H1 (cell line): ENCODE measurements around the gene MROH2A.

Source experiments
- HDAC6 ChIP-seq: IDR thresholded peaks from one replicate; pipeline ENCODE4 v1.7.1; 2012; ENCODE audit warnings: low read depth, mild to moderate bottlenecking, inconsistent platforms, low read length, moderate library complexity
- KDM1A ChIP-seq: fragments of 200-600, 300-600 bp; sonication (generic); IDR thresholded peaks from 2 replicates; pipeline ENCODE4 v1.7.1; 2016; ENCODE audit warnings: mild to moderate bottlenecking, low read length, borderline replicate concordance
- NRF1 ChIP-seq: IDR thresholded peaks from 2 replicates; pipeline ENCODE4 v1.6.1; 2011; ENCODE audit warnings: mild to moderate bottlenecking, low read depth, low read length, improper control_type of control experiment
- SIN3A ChIP-seq, 2 experiments: IDR thresholded peaks in 1 of 2; conservative IDR thresholded peaks in 1 of 2; 2 replicates each; pipeline ENCODE4 v1.6.1; 2011 to 2012; ENCODE audit warnings: low read length in 2 of 2, improper control_type of control experiment in 1 of 2, low read depth in 1 of 2, mild to moderate bottlenecking in 1 of 2
- TAF1 ChIP-seq: IDR thresholded peaks from 2 replicates; pipeline ENCODE4 v1.6.1; 2011; ENCODE audit warnings: mild to moderate bottlenecking, low read depth, low read length
- YY1 ChIP-seq: IDR thresholded peaks from 2 replicates; pipeline ENCODE4 v1.6.1; 2011; ENCODE audit warnings: low read depth, mild to moderate bottlenecking, low read length
- TF ChIP-seq, protein P1 (sequence below): IDR thresholded peaks from 2 replicates; pipeline ENCODE4 v1.6.1; 2011; ENCODE audit warnings: low read length, improper control_type of control experiment
- TF ChIP-seq, protein P2 (sequence below), 3 experiments: IDR thresholded peaks; 1 replicate in 2 of 3; 2 replicates in 1 of 3; pipeline versions ENCODE4 v1.5.1 to v1.6.1; 2011; ENCODE audit warnings: low read length in 3 of 3, mild to moderate bottlenecking in 3 of 3, inconsistent platforms in 2 of 3, low read depth in 1 of 3, moderate library complexity in 1 of 3; ENCODE audit not compliant: insufficient read depth in 1 of 3; ENCODE audit errors: control extremely low read depth in 1 of 3

DNA sequence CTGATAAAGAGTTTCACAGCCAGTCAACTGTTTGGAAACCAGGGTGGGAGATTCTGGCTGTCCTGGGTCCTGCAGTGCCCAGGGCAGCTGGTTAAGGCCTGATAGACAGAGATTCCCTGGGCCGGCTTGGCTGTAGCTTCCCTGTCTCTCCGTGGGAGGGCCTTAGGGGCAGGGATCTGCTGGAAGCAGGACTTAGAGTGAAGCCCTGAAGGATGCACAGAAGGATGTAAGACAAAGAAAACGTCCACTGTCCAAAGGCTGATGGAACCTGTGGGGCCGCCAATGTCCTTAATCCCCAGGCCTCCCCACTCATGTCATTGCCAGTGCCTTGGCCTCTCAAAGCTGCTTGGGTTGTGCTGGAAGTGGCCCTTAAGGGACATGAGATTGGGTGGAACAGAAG lies 33.0 kb downstream of the MROH2A start:
- TF ChIP-seq, protein P1, sequence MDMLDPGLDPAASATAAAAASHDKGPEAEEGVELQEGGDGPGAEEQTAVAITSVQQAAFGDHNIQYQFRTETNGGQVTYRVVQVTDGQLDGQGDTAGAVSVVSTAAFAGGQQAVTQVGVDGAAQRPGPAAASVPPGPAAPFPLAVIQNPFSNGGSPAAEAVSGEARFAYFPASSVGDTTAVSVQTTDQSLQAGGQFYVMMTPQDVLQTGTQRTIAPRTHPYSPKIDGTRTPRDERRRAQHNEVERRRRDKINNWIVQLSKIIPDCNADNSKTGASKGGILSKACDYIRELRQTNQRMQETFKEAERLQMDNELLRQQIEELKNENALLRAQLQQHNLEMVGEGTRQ, result no peak
- TF ChIP-seq NRF1 (no peak), HDAC6 (no peak), KDM1A (no peak), SIN3A (conservative IDR thresholded peaks at IDR 0.05 in 1 of 2, IDR thresholded peaks at IDR 0.05 in 1 of 2; ENCODE audit: low read depth in 1 of 2, low read length in 2 of 2) (no peak), YY1 (no peak), TAF1 (no peak)
- TF ChIP-seq, protein P2, sequence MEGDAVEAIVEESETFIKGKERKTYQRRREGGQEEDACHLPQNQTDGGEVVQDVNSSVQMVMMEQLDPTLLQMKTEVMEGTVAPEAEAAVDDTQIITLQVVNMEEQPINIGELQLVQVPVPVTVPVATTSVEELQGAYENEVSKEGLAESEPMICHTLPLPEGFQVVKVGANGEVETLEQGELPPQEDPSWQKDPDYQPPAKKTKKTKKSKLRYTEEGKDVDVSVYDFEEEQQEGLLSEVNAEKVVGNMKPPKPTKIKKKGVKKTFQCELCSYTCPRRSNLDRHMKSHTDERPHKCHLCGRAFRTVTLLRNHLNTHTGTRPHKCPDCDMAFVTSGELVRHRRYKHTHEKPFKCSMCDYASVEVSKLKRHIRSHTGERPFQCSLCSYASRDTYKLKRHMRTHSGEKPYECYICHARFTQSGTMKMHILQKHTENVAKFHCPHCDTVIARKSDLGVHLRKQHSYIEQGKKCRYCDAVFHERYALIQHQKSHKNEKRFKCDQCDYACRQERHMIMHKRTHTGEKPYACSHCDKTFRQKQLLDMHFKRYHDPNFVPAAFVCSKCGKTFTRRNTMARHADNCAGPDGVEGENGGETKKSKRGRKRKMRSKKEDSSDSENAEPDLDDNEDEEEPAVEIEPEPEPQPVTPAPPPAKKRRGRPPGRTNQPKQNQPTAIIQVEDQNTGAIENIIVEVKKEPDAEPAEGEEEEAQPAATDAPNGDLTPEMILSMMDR (IDR thresholded peaks at IDR 0.05; ENCODE audit: control extremely low read depth in 1 of 3, insufficient read depth in 1 of 3, low read depth in 1 of 3, low read length in 3 of 3), result no peak
